Calu3 (cell line): Measurements from ENCODE around the gene NPL. TPM values are rescaled to one million over a fixed set of nuclear protein-coding genes. Genes with fewer than 3 reads are reported as not detected.

Source experiments
- BruUV-seq: library from RNA; stranded (reverse); fragments of 400-500 nt; replicated peaks from 2 replicates; lab custom pipeline; 2021; lab: Mats Ljungman, UMichigan
- CTCF ChIA-PET: fragments of 300-600 bp; sonication (Branson Sonifier 250); formaldehyde crosslinking; loops from one replicate; lab custom pipeline; 2022; ENCODE audit warnings: antibody characterized with exemption; lab: Charles Lee
- DNase-seq: peaks from one replicate; pipeline ENCODE4 v3.0.0; 2022
- H3K27ac Mint-ChIP-seq: one replicate; pipeline ENCODE4 v1.8.0; 2022; ENCODE audit warnings: mixed read lengths; ENCODE audit not compliant: unreplicated experiment
- H3K27me3 Mint-ChIP-seq: one replicate; pipeline ENCODE4 v1.8.0; 2022; ENCODE audit warnings: mixed read lengths; ENCODE audit not compliant: unreplicated experiment
- H3K36me3 Mint-ChIP-seq: one replicate; pipeline ENCODE4 v1.8.0; 2022; ENCODE audit warnings: mild to moderate bottlenecking, moderate library complexity, mixed read lengths; ENCODE audit not compliant: insufficient read depth, unreplicated experiment
- H3K4me1 Mint-ChIP-seq: one replicate; pipeline ENCODE4 v1.8.0; 2022; ENCODE audit warnings: mild to moderate bottlenecking, low read depth, mixed read lengths; ENCODE audit not compliant: unreplicated experiment
- H3K4me3 Mint-ChIP-seq: one replicate; pipeline ENCODE4 v1.8.0; 2022; ENCODE audit warnings: mild to moderate bottlenecking, low read depth, moderate library complexity, mixed read lengths; ENCODE audit not compliant: unreplicated experiment
- H3K9me3 Mint-ChIP-seq: one replicate; pipeline ENCODE4 v1.8.0; 2022; ENCODE audit warnings: low read depth, mixed read lengths; ENCODE audit not compliant: unreplicated experiment
- CTCF ChIP-seq: fragments of 200-600 bp; IDR thresholded peaks from one replicate; pipeline ENCODE4 v1.8.0; 2022; ENCODE audit warnings: antibody characterized with exemption; ENCODE audit not compliant: unreplicated experiment
- intact Hi-C: fragments of 100-400 bp; cut with micrococcal nuclease; formaldehyde crosslinking; loops from one replicate; pipeline ENCODE4 v1.10.0; 2022; ENCODE audit not compliant: unreplicated experiment
- total RNA-seq: library from RNA; stranded (reverse); gene quantifications from 2 replicates; pipeline ENCODE4 v1.2.3, GENCODE V29; 2022

The NPL gene
- total RNA-seq, 1 experiment from 2014 or later = 5.0 TPM

GRCh38 chr1:182842265-182842664, 52.7 kb downstream of the NPL start:
- intact Hi-C loops = loop anchor here (10.0 kb wide), 1 partner anchor 203 kb away; no protein-coding TSS in a partner anchor
- CTCF ChIA-PET = no interaction called here
- peaks cover 23% of the 10 kb centered on the region for H3K4me1 Mint-ChIP-seq
- no peaks in the 10 kb centered on the region for H3K27me3 Mint-ChIP-seq
- TF ChIP-seq CTCF = no peak
- peaks cover 85% of the 10 kb centered on the region for H3K36me3 Mint-ChIP-seq
- H3K27ac Mint-ChIP-seq = peak overlapping the region; percentile 35
- H3K4me3 Mint-ChIP-seq = peak overlapping the region; percentile 90
- no peaks in the 10 kb centered on the region for H3K9me3 Mint-ChIP-seq
- DNase-seq = no peak
- BruUV-seq = no TSS peak

GRCh38 chr1:182845379-182845778, 55.8 kb downstream of the NPL start:
- H3K4me3 Mint-ChIP-seq = no peak overlapping the region
- H3K36me3 Mint-ChIP-seq = peaks cover 98% of the 10 kb centered on the region
- H3K27me3 Mint-ChIP-seq = no peaks in the 10 kb centered on the region
- CTCF ChIA-PET = no interaction called here
- no TSS peak for BruUV-seq
- DNase-seq = no peak
- no peak for TF ChIP-seq CTCF
- intact Hi-C loops = loop anchor here (10.0 kb wide), 1 partner anchor 199 kb away; no protein-coding TSS in a partner anchor
- no peaks in the 10 kb centered on the region for H3K9me3 Mint-ChIP-seq
- peaks cover 34% of the 10 kb centered on the region for H3K4me1 Mint-ChIP-seq
- H3K27ac Mint-ChIP-seq = no peak overlapping the region

DNA sequence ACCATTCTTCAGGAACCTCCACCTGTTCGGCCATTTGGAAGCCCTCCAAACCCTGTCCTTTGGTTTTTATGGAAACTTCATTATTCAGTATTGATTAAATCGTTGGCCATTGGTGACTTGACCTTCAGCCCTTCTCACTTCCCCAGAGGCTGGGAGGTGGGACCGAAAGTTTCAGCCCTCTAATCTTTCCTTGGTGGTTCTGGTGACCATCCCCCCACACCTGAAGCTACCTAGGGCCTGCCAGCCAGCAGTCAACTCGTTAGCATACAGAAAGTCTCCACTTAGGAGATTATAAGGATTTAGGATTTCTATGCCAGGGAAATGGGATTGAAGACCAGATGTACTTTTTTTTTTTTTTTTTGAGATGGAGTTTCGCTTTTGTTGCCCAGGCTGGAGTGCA, 56.3 kb downstream of the NPL start:
- H3K27me3 Mint-ChIP-seq = no peaks in the 10 kb centered on the region
- H3K4me3 Mint-ChIP-seq = no peak overlapping the region
- CTCF ChIA-PET = no interaction called here
- intact Hi-C loops = loop anchor here (10.0 kb wide), 1 partner anchor 199 kb away; no protein-coding TSS in a partner anchor
- no peaks in the 10 kb centered on the region for H3K9me3 Mint-ChIP-seq
- peaks cover 98% of the 10 kb centered on the region for H3K36me3 Mint-ChIP-seq
- TF ChIP-seq CTCF = no peak
- no peak for DNase-seq
- H3K4me1 Mint-ChIP-seq = peaks cover 34% of the 10 kb centered on the region
- no peak overlapping the region for H3K27ac Mint-ChIP-seq
- no TSS peak for BruUV-seq

DNA sequence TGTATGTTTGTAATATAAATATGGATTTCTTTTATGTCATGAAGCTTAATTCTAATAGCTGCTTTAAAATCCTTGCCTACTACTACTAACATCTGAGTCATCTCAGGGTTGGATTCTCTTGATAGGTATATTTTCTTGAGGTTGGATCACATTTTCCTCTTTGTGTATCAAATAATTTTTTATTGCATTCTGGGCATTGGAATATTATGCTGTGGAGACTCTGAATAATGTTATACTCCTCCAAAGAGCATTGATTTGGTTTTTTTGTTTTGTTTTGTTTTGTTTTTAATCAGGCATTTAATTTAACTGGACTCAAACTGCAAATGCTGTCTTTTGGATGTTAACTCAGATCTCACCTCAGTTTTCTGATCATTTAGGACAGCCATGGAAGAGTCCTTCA, 57.5 kb downstream of the NPL start:
- BruUV-seq = no TSS peak
- no peak for DNase-seq
- Mint-ChIP-seq H3K4me1 (peaks cover 31% of the 10 kb centered on the region), H3K27ac (peak overlapping the region; percentile 23), H3K27me3 (no peaks in the 10 kb centered on the region), H3K4me3 (no peak overlapping the region), H3K36me3 (peaks cover 98% of the 10 kb centered on the region), H3K9me3 (no peaks in the 10 kb centered on the region)
- TF ChIP-seq CTCF = no peak
- CTCF ChIA-PET = interaction anchor here (0.8 kb wide), 1 partner anchor 10 kb away, joined by 3 read pairs; no protein-coding TSS in a partner anchor
- intact Hi-C loops = loop anchor here (10.0 kb wide), 1 partner anchor 198 kb away; no protein-coding TSS in a partner anchor
